T-helper 17 cell (primary cell): ENCODE results near the gene MAP1A. TPM values are rescaled to one million over a fixed set of nuclear protein-coding genes. Genes with fewer than 3 reads are reported as not detected.
A peak's percentile ranks its signal among the peaks of the same experiment; 100 is the strongest.

Experiments used
- ATAC-seq: fragments of 150-1000 bp; cut with Tn5 transposase; 2 replicates; pipeline ENCODE4 v1.10.0; 2021; ENCODE audit warnings: mild to moderate bottlenecking, moderate library complexity
- DNase-seq, 3 donors: peaks; one replicate each; pipeline versions ENCODE4 v3.0.0 to v3.0.0-alpha.2; 2020 to 2021
- H3K9me3 ChIP-seq: one replicate; pipeline ENCODE4 v1.7.0; 2013; ENCODE audit warnings: low read length, mild to moderate bottlenecking; ENCODE audit not compliant: control insufficient read depth, poor library complexity, severe bottlenecking
- H3K27ac Mint-ChIP-seq: one replicate; pipeline ENCODE4 v1.8.0; 2022; ENCODE audit warnings: mild to moderate bottlenecking, moderate library complexity, mixed read lengths
- H3K27me3 Mint-ChIP-seq: one replicate; pipeline ENCODE4 v1.8.0; 2022; ENCODE audit warnings: mixed read lengths
- H3K36me3 Mint-ChIP-seq: one replicate; pipeline ENCODE4 v1.8.0; 2022; ENCODE audit warnings: low read depth, mixed read lengths
- H3K4me1 Mint-ChIP-seq: one replicate; pipeline ENCODE4 v1.8.0; 2022; ENCODE audit warnings: mild to moderate bottlenecking, mixed read lengths
- H3K4me3 Mint-ChIP-seq: one replicate; pipeline ENCODE4 v1.8.0; 2022; ENCODE audit warnings: mild to moderate bottlenecking, moderate library complexity, mixed read lengths
- total RNA-seq, 4 donors: library from RNA in 2 of 4; stranded (reverse) in 2 of 4; gene quantifications; one replicate each; pipeline ENCODE4 v1.2.3 and lab custom pipeline; 2022 to 2026

MAP1A gene
- total RNA-seq (10 to 100 TPM in 1 of 2 donors, 1 to 10 TPM in 1; 5.3 to 16.0 TPM), total RNA-seq (lab: John Stamatoyannopoulos, UW) (12.7 to 16.3 reads per million in 2 donors)

GRCh38 chr15:43517354-43518196 lies at the start of gene MAP1A:
TSS of gene MAP1A (plus strand) at chr15:43517608. CDS start at chr15:43521474, 3,866 bp downstream.
- H3K27me3 Mint-ChIP-seq = peaks cover 20% of the 10 kb centered on the region
- no peaks in the 10 kb centered on the region for H3K9me3 ChIP-seq
- no peak for DNase-seq
- peaks cover 36% of the 10 kb centered on the region for H3K4me1 Mint-ChIP-seq
- H3K36me3 Mint-ChIP-seq = peaks cover 7% of the 10 kb centered on the region
- H3K4me3 Mint-ChIP-seq = peak within 1 kb of the TSS; percentile 74
- ATAC-seq = no peak
- H3K27ac Mint-ChIP-seq = peak within 1 kb of the TSS; percentile 91

GRCh38 chr15:43469867-43470266 lies 47.5 kb upstream of the MAP1A start:
- ATAC-seq (no peak), DNase-seq (no peak)
- peaks cover 7% of the 10 kb centered on the region for H3K4me1 Mint-ChIP-seq
- no peaks in the 10 kb centered on the region for H3K9me3 ChIP-seq
- H3K4me3 Mint-ChIP-seq = no peak overlapping the region
- no peaks in the 10 kb centered on the region for H3K27me3 Mint-ChIP-seq
- no peak overlapping the region for H3K27ac Mint-ChIP-seq
- peaks cover 17% of the 10 kb centered on the region for H3K36me3 Mint-ChIP-seq

- H3K9me3 ChIP-seq = no peaks in the 10 kb centered on the region
- peaks cover 6% of the 10 kb centered on the region for H3K4me1 Mint-ChIP-seq
- no peaks in the 10 kb centered on the region for H3K27me3 Mint-ChIP-seq
- H3K4me3 Mint-ChIP-seq = no peak overlapping the region
- peak overlapping the region; percentile 8 for H3K27ac Mint-ChIP-seq
- DNase-seq (no peak), ATAC-seq (no peak)
- H3K36me3 Mint-ChIP-seq = peaks cover 12% of the 10 kb centered on the region
Observed at GRCh38 chr15:43471975-43472374, 45.4 kb upstream of the MAP1A start.

DNA sequence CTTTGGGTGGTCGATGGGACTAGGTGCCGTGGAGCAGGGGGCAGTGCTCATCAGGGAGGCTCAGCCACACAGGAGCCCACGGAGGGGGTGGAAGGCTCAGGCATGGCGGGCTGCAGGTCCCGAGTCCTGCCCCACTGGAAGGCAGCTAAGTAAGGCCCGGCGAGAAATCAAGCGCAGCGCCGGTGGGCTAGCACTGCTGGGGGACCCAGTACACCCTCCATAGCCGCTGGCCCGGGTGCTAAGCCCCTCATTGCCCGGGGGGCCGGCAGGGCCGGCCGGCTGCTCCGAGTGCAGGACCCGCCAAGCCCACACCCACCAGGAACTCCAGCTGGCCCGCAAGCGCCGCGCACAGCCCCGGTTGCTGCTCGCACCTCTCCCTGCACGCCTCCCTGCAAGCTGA lies 43.5 kb upstream of the MAP1A start:
- peaks cover 8% of the 10 kb centered on the region for H3K4me1 Mint-ChIP-seq
- no peak overlapping the region for H3K4me3 Mint-ChIP-seq
- H3K27ac Mint-ChIP-seq = no peak overlapping the region
- no peaks in the 10 kb centered on the region for H3K9me3 ChIP-seq
- no peak for ATAC-seq
- H3K36me3 Mint-ChIP-seq = peaks cover 19% of the 10 kb centered on the region
- no peak for DNase-seq
- H3K27me3 Mint-ChIP-seq = no peaks in the 10 kb centered on the region

GRCh38 chr15:43483297-43484128 lies 33.9 kb upstream of the MAP1A start:
- peak overlapping the region; percentile 7 for H3K4me3 Mint-ChIP-seq
- no peak for DNase-seq
- no peak for ATAC-seq
- H3K9me3 ChIP-seq = no peaks in the 10 kb centered on the region
- H3K36me3 Mint-ChIP-seq = peaks cover 12% of the 10 kb centered on the region
- H3K27ac Mint-ChIP-seq = peak overlapping the region; percentile 34
- H3K4me1 Mint-ChIP-seq = peaks cover 23% of the 10 kb centered on the region
- H3K27me3 Mint-ChIP-seq = no peaks in the 10 kb centered on the region

GRCh38 chr15:43484455-43484854 lies 33.0 kb upstream of the MAP1A start:
- Mint-ChIP-seq H3K27ac (peak overlapping the region; percentile 34), H3K27me3 (no peaks in the 10 kb centered on the region)

DNA sequence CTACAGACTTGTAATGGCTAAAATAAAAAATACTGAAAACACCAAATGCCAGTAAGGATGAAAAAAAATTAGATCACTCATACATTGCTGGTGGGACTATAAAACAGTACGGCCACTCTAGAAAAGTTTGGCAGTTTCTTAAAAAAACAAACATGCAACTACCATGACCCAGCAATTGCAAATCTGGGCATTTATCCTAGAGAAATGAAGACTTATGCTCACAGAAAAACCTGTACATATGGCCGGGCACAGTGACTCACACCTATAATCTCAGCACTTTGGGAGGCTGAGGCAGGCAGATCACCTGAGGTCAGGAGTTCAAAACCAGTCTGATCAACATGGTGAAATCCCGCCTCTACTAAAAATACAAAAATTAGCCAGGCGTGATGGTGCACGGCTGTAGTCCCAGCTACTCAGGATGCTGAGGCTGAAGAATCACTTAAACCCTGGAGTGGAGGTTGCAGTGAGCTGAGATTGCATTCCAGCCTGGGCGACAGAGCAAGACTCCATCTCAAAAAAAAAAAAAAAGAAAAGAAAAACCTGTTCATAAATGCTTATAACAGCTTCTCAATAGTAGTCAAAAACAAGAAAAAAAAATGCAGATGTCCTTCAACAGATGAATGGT lies 30.0 kb upstream of the MAP1A start:
- Mint-ChIP-seq H3K36me3 (peaks cover 10% of the 10 kb centered on the region), H3K4me1 (peaks cover 35% of the 10 kb centered on the region), H3K27ac (no peak overlapping the region), H3K27me3 (no peaks in the 10 kb centered on the region), H3K4me3 (no peak overlapping the region)
- no peaks in the 10 kb centered on the region for H3K9me3 ChIP-seq
- ATAC-seq (no peak), DNase-seq (no peak)

More at GRCh38 chr15:43484455-43484854, 33.0 kb upstream of the MAP1A start:
- no peaks in the 10 kb centered on the region for H3K9me3 ChIP-seq
- Mint-ChIP-seq H3K36me3 (peaks cover 10% of the 10 kb centered on the region), H3K4me1 (peaks cover 29% of the 10 kb centered on the region), H3K4me3 (no peak overlapping the region)
- no peak for ATAC-seq
- DNase-seq = no peak

GRCh38 chr15:43488790-43489189 lies 28.6 kb upstream of the MAP1A start:
- Mint-ChIP-seq H3K27me3 (no peaks in the 10 kb centered on the region), H3K4me1 (peaks cover 42% of the 10 kb centered on the region), H3K36me3 (peaks cover 14% of the 10 kb centered on the region), H3K4me3 (no peak overlapping the region), H3K27ac (peak overlapping the region; percentile 60)
- ATAC-seq = no peak
- no peak for DNase-seq
- no peaks in the 10 kb centered on the region for H3K9me3 ChIP-seq

DNA sequence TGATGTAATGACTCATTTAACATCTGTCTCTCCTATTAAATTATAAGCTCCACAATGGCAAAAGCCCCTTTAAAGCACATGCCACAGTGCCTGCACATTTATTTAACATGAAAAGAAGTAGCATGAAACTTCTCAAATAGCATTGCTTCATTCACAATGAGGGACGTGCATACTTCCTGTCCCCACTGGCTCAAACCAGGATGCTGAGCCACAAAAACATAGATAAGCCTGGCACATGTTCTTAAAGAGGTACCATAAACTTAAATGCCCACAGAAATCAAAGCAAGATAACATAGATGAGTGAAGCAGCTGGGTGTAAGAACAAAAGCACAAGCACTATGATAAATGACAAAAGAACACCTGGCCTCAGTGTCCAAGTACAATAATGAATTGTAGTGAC lies 28.2 kb upstream of the MAP1A start:
- DNase-seq = no peak
- no peaks in the 10 kb centered on the region for H3K27me3 Mint-ChIP-seq
- H3K4me3 Mint-ChIP-seq = no peak overlapping the region
- ATAC-seq = no peak
- H3K4me1 Mint-ChIP-seq = peaks cover 40% of the 10 kb centered on the region
- peak overlapping the region; percentile 60 for H3K27ac Mint-ChIP-seq
- peaks cover 11% of the 10 kb centered on the region for H3K36me3 Mint-ChIP-seq
- no peaks in the 10 kb centered on the region for H3K9me3 ChIP-seq

DNA sequence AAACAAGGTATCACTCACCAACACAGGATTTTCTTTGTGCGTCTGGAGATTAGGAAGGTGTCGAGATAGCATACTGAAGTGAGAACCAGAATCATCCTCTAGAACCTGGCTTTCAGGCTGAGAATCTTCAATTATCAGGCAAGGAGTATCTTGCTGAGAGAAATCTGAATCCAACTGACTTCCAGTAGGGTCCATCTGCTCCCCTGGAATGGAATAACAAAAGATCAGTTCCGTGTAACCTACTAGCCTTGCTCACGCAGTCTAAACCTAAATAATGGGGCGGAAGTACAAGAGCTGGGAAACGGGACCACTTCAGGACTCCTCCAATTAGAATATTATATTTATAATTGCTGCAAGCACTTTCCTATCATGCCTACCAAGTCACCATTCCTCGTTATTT lies 25.1 kb upstream of the MAP1A start:
- Mint-ChIP-seq H3K36me3 (peaks cover 7% of the 10 kb centered on the region), H3K27me3 (no peaks in the 10 kb centered on the region), H3K4me1 (peaks cover 34% of the 10 kb centered on the region), H3K4me3 (peak overlapping the region; percentile 99), H3K27ac (peak overlapping the region; percentile 99)
- ATAC-seq (no peak), DNase-seq (no peak)
- no peaks in the 10 kb centered on the region for H3K9me3 ChIP-seq

- peak within 1 kb of the TSS; percentile 99 for H3K27ac Mint-ChIP-seq
Observed at GRCh38 chr15:43492673-43493601, 24.5 kb upstream of the MAP1A start, which contains the start of gene TP53BP1. TSS of gene TP53BP1 (minus strand) at chr15:43493156. CDS start at chr15:43493043, 113 bp downstream.

More at GRCh38 chr15:43492673-43493601, 24.5 kb upstream of the MAP1A start, which contains the start of gene TP53BP1:
- Mint-ChIP-seq H3K27me3 (no peaks in the 10 kb centered on the region), H3K4me1 (peaks cover 37% of the 10 kb centered on the region), H3K36me3 (peaks cover 7% of the 10 kb centered on the region), H3K4me3 (peak within 1 kb of the TSS; percentile 99)
- peak; percentile 84 to 91 (median 89) for DNase-seq
- H3K9me3 ChIP-seq = no peaks in the 10 kb centered on the region
- ATAC-seq = peak; percentile 99
